Measurements from ENCODE around the gene KIF21B.

The KIF21B gene, protein sequence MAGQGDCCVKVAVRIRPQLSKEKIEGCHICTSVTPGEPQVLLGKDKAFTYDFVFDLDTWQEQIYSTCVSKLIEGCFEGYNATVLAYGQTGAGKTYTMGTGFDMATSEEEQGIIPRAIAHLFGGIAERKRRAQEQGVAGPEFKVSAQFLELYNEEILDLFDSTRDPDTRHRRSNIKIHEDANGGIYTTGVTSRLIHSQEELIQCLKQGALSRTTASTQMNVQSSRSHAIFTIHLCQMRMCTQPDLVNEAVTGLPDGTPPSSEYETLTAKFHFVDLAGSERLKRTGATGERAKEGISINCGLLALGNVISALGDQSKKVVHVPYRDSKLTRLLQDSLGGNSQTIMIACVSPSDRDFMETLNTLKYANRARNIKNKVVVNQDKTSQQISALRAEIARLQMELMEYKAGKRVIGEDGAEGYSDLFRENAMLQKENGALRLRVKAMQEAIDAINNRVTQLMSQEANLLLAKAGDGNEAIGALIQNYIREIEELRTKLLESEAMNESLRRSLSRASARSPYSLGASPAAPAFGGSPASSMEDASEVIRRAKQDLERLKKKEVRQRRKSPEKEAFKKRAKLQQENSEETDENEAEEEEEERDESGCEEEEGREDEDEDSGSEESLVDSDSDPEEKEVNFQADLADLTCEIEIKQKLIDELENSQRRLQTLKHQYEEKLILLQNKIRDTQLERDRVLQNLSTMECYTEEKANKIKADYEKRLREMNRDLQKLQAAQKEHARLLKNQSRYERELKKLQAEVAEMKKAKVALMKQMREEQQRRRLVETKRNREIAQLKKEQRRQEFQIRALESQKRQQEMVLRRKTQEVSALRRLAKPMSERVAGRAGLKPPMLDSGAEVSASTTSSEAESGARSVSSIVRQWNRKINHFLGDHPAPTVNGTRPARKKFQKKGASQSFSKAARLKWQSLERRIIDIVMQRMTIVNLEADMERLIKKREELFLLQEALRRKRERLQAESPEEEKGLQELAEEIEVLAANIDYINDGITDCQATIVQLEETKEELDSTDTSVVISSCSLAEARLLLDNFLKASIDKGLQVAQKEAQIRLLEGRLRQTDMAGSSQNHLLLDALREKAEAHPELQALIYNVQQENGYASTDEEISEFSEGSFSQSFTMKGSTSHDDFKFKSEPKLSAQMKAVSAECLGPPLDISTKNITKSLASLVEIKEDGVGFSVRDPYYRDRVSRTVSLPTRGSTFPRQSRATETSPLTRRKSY (N-terminal part only)

GRCh38 chr1:201023517-201023902 is at the start of gene KIF21B:
Gene KIF21B, minus strand, starts transcription at chr1:201023714. Its CDS starts 331 bp downstream, at chr1:201023383.
- DNase-seq = peak; percentile 39 to 74

GRCh38 chr1:201072922-201073321 is 49.4 kb upstream of the KIF21B start:
- no peak for DNase-seq

DNA sequence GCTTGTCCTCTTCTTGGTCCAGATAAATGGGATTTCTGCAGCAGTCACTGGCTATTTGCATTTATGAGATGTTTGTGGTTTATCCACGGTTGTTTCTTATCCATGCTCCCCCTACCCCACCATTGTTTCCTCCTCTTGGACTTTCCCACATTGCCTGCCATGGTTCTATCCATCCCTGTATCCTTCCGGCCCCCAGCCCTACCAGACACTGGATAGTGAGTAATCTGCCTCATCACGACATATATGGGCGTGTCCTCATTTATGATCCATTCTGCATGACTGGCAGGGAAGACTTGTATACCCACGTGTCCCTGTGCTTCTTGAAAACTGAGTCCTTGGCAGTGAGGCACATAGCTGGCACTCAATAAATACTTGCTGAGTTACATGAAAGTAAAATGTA is 48.6 kb upstream of the KIF21B start:
- DNase-seq = no peak

- no peak for DNase-seq
Measured at GRCh38 chr1:201069636-201070035, 46.1 kb upstream of the KIF21B start.

DNA sequence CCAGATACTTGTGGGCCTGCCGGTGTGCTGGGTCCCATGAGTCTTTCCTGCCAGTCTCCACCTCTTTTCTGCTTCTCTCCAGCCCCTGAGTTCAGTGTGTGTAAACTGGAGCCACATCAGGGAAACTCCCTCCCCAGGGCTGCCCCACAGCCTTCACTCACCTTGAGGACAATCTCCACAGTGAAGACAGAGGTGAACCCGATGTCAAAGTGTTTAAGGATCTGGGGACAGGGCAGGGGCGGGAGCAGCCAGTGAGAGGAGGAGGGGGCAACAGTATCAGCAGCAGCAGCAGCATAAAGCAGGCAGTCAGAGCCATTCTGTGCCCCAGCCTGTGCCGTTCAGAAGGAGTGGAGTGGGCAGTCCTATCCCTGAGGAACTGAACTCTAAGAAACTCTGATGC is 45.5 kb upstream of the KIF21B start:
- no peak for DNase-seq

DNA sequence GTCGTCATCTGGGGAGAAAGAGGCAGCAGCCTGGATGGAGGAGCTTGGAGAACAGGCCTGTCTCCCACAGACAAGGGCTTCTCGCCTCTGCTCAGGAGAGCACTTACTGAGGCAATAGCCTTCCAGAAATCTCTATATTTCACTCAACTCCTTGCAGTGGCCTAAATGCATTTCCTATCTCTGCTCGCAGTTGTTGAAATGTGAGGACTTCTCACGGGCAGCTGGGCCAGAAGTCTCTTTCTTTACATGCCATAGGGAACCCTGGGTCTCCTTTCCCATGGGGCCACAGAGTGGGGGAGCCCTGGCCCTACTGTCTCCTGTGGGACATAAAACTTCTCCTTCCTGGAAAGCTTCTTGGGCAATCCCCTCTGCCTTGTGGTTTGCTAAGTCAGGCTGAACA is 43.5 kb upstream of the KIF21B start:
- no peak for DNase-seq

DNA sequence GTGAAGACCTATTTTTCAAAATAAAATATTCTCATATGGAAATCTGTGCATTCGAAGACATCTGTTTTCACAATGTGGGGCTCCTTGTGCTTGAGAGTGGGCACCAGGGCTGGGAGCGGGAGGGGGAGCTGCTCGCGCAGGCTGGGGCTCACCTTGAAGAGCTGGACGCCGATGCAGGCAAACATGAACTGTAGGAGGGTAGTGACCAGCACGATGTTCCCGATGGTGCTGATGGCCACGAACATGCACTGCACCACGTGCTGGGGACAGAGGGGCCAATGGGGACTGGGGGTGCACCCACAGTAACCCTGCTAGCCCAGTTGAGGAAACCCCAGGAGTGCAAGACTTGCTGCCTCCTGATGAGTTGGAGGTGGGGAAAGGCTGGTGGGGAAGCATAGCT is 42.2 kb upstream of the KIF21B start:
- no peak for DNase-seq

GRCh38 chr1:201064806-201065205 is 41.3 kb upstream of the KIF21B start:
- no peak for DNase-seq

- no peak for DNase-seq
Measured at GRCh38 chr1:201063145-201063544, 39.6 kb upstream of the KIF21B start.

DNA sequence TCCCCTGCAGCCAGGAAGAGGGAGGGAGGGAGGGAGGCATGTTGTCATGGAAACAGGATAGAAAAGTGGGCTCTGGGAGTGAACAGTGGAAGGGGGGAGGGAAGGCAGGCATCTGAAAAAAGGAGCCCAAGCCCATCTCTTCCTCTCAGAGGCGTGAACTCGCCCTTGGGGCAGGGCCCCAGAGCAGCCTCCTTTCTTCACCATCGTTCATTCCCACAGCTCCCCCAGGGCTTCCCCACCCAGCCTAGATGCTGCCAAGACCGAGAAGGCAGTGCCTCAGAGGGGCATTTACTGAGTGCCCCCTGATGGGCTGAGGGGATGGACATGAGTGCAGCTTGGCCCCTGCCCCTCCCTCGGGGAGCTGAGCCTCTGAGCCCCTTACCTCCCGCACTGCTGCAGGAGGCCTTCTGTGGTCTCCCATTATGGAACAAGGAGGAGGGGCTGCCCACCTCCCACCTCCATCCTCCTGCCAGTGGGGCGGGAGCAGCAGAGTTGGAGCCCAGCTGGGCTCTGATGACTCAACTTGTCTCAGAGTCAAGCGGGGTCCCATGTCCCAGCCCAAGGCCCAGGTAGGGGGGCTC is 39.1 kb upstream of the KIF21B start:
- no peak for DNase-seq

GRCh38 chr1:201061886-201062285 is 38.4 kb upstream of the KIF21B start:
- DNase-seq = no peak

- no peak for DNase-seq
Measured at GRCh38 chr1:201061049-201061448, 37.5 kb upstream of the KIF21B start.

DNA sequence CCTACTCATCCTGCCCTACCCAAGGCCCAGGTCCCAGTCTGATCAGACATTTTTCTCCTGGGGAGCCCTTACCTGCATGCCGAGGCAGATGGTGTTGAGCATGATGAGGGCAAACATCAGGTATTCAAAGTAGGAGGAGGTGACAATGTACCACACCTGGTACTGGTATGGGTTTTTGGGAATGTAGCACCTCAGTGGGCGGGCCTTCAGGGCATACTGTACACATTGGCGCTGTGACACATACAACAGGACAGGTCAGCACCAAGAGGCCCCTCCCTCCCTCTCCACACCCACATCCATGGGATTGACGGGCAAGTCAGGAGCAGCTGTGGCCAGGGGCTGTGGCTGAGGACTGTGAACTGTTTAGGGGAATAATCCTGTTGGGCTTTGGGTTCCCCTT is 37.1 kb upstream of the KIF21B start:
- no peak for DNase-seq

GRCh38 chr1:201059871-201060555 is 36.5 kb upstream of the KIF21B start:
- DNase-seq = peak; percentile 32 to 71

DNA sequence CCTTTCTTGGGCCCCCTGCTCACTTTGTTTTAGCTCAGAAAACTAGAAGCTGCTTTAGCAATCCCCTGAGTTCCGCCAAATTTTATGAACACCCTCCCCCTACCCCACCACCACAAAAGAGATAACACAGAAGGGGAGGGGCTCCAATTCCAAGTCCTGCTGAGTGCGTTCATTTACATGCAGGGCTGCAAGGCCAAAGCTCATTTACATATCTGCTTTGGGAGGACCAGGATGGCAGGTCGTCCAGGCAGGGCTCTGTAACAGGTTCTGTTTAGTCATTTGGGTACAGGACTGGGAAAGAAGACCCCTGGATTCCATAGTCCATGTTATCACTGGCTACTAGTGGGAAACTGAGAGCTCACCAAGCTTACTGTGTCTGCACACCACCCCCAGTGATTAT is 35.9 kb upstream of the KIF21B start:
- no peak for DNase-seq

DNA sequence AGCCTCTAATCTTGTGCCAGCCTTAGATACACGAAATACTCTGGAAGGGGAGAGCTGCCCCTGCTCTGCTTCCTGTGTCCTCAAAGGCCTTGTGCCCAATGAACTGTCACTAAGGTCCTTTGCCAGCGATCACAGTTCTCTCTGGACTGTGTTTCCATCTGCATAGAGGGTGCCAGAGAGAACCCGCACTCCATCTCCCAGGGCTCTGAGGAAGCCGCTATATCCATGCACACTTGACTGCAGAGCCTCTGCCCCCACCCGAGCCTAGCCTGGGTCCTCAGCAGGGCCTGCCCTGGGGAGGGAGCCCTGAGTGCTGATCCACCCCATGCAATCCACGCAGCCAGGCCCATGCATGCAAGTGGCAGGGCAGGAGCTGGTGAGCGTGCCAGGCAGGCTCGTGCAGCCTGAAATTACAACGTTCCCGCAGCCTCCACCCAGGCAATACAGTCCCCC is 30.6 kb upstream of the KIF21B start:
- DNase-seq = no peak

GRCh38 chr1:201053155-201053860 is 29.8 kb upstream of the KIF21B start:
- no peak for DNase-seq

GRCh38 chr1:201051399-201051798 is 27.9 kb upstream of the KIF21B start:
- DNase-seq = no peak

DNA sequence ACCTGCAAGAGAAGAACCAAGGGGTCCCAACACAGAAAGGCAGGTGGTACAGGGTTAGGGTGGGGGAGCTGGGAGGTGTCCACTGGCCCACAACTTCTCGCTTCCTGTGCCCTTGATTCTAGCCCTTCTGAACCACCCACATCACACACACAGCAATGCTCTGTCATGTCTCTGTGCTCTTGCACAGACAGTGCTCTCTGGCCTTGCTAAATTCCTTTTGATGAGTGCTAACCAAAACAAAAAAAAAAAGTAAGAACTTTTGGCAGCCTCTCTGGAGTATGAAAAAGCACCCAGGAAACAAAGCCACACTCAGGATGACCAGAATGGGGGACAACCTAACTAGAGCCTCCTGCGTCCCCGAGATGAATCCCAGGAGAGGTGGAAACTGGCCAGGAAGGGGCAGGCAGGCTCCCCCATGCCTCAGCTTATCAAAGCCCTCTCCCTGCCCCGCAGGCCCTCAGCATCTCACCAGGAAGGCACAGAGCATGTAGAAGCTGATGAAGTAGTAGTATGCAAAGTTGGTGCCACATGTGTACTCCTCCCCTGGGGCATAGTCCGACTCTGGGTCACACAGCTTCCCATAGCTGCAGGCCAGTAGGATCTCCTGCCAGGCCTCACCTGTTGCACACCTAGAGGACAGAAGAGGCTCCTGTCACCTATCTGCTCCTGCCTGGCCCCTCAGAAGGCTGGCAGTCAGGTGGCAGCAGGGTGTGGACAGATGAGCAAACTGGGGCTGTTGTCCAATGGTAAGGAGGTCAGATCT is 27.2 kb upstream of the KIF21B start:
- no peak for DNase-seq

- DNase-seq = no peak
Measured at GRCh38 chr1:201049248-201049831, 25.8 kb upstream of the KIF21B start.
